Measurements from ENCODE around the gene TMEM151A. TPM values are rescaled to one million over a fixed set of nuclear protein-coding genes. Genes with fewer than 3 reads are reported as not detected.

The TMEM151A gene
- total RNA-seq, 3 donors from 2014 or later, result 0.16 to 1.6 (median 0.33) TPM

- H3K27me3 ChIP-seq, result no peaks in the 10 kb centered on the region
- intact Hi-C loops (cut with DNase I; ENCODE audit: low total_unique reads), result no loop called here
- no peaks in the 10 kb centered on the region for H3K36me3 ChIP-seq
- H3K27ac ChIP-seq, result peak overlapping the region; percentile 97 to 98
- peak overlapping the region; percentile 85 to 94 (median 88) for H3K4me3 ChIP-seq
- TF ChIP-seq POLR2A (IDR thresholded peaks at IDR 0.05), result no peak
- TF ChIP-seq, protein P1, sequence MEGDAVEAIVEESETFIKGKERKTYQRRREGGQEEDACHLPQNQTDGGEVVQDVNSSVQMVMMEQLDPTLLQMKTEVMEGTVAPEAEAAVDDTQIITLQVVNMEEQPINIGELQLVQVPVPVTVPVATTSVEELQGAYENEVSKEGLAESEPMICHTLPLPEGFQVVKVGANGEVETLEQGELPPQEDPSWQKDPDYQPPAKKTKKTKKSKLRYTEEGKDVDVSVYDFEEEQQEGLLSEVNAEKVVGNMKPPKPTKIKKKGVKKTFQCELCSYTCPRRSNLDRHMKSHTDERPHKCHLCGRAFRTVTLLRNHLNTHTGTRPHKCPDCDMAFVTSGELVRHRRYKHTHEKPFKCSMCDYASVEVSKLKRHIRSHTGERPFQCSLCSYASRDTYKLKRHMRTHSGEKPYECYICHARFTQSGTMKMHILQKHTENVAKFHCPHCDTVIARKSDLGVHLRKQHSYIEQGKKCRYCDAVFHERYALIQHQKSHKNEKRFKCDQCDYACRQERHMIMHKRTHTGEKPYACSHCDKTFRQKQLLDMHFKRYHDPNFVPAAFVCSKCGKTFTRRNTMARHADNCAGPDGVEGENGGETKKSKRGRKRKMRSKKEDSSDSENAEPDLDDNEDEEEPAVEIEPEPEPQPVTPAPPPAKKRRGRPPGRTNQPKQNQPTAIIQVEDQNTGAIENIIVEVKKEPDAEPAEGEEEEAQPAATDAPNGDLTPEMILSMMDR (IDR thresholded peaks at IDR 0.05), result no peak
- no peak for DNase-seq (ENCODE audit: low spot score in 2 of 2)
- peaks cover 3 to 16% of the 10 kb centered on the region in 2 donors for H3K4me1 ChIP-seq
- no peaks in the 10 kb centered on the region for H3K9me3 ChIP-seq
Observed at GRCh38 chr11:66267039-66267378, 24.7 kb upstream of the TMEM151A start.

DNA sequence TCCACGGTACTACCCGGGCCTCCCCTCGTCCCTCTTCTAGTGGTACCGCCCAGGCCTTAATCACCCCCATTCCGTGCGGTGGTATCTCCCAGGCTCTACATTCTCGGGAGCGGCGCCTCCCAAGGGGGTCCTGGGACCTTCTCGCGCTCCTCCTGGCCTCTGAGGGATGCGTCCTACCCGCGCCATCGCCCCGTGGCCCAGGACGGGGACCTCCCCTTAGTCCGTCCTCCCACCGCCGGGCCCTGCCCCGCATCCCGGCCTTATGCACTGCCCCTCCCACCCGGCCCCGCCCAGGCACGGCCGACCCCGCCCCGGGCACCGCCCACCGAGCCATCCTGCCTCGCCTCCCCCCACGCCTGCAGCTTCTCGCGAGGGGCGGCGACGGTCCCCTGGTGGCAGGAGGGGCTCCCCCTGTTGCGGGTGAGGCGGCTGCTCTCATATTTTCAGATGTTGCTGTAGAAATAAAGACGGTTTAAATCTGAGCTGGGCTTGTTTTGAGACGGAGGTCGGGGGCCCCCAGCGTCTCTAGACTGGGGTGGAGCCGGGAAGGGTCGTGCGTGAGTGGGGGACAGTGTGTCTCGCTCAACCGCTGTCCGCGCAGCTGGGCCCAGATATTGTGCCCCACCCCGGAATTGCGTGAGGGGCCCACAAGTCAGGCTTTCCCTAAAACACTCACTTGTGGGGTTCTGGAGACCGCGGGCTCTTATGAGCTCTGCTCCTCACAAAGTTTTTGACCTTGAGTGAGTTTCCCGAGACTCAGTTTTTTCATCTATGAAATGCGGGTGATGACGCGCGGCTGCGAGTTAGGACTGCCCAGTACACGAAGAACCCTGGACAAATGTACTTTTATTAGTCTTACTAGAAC lies 24.1 kb upstream of the TMEM151A start:
- TF ChIP-seq POLR2A (IDR thresholded peaks at IDR 0.05) (no peak), POLR2AphosphoS5 (IDR thresholded peaks at IDR 0.05) (peak; percentile 18 to 73 (median 70))
- TF ChIP-seq, protein P1 (IDR thresholded peaks at IDR 0.05), result peak in 1 of 3 donors; percentile 9
- no peaks in the 10 kb centered on the region for H3K9me3 ChIP-seq
- peak overlapping the region; percentile 85 to 94 (median 88) for H3K4me3 ChIP-seq
- peaks cover 3 to 16% of the 10 kb centered on the region in 2 donors for H3K4me1 ChIP-seq
- intact Hi-C loops (cut with DNase I; ENCODE audit: low total_unique reads), result no loop called here
- peaks cover 4% of the 10 kb centered on the region for H3K36me3 ChIP-seq
- H3K27ac ChIP-seq, result peak overlapping the region; percentile 97 to 98
- peak; percentile 85 to 90 for DNase-seq (ENCODE audit: low spot score in 2 of 2)
- no peaks in the 10 kb centered on the region for H3K27me3 ChIP-seq

- TF ChIP-seq POLR2AphosphoS5 (IDR thresholded peaks at IDR 0.05) (peak; percentile 82 to 96 (median 93)), POLR2A (IDR thresholded peaks at IDR 0.05) (peak; percentile 45)
- TF ChIP-seq, protein P1 (IDR thresholded peaks at IDR 0.05), result no peak
- H3K4me3 ChIP-seq, result peak within 1 kb of the TSS; percentile 85 to 94 (median 88)
- H3K36me3 ChIP-seq, result peaks cover 11% of the 10 kb centered on the region
- no peaks in the 10 kb centered on the region for H3K27me3 ChIP-seq
- intact Hi-C loops (cut with DNase I; ENCODE audit: low total_unique reads), result no loop called here
- H3K27ac ChIP-seq, result peak within 1 kb of the TSS; percentile 97 to 98
- peaks cover 3 to 16% of the 10 kb centered on the region in 2 donors for H3K4me1 ChIP-seq
- DNase-seq (ENCODE audit: low spot score in 2 of 2), result peak; percentile 100
- H3K9me3 ChIP-seq, result no peaks in the 10 kb centered on the region
Observed at GRCh38 chr11:66268244-66268951, 23.3 kb upstream of the TMEM151A start, which contains the start of gene RAB1B. RAB1B (plus strand) TSS chr11:66268639; CDS start chr11:66268680, 41 bp downstream.

DNA sequence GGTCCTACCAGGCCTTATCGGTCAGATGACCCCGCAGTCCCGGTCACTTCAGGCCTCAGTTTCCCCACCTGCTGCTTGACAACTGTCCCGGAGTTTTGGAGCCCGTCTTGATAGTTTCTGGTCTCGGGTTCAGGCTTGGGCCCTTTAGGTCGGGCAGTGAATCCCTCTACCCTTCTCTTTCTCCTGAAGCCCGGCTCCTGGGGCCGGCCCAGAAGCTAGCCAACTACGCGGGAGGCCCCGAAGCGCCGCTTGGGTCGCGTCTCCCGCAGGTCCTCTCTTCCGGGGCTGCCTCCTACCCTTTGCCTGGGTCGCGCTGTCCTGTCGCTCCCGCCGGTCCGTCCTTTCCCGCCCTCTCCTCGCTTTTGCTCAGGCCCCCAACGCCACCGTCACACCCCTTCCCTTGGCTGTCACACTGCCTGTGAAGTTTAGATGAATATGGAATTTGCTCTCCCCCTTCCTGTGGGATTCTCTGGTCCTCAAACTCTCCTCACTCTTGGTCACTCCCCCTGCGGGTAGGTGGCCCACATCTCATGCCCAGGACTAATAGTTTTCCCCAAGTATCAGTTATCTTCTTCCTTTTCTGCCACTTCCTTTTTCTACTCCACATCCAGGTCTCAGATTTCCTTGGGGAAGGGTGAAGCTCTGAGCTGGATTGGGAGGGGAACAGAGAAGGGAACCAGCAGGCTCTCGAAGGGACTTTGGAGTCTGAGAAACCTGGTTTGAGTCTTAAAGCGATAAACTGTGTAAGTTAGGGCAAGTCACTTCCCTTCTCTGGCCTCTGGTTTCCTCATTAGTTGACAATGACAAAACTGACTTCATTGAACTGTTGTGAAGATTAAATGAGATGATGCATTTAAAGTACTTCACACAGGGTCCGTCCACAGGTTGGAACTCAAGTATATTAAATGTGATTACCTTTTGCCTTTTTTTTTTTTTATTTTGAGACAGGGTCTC lies 22.5 kb upstream of the TMEM151A start:
- DNase-seq (ENCODE audit: low spot score in 2 of 2), result no peak
- peaks cover 11% of the 10 kb centered on the region for H3K36me3 ChIP-seq
- H3K9me3 ChIP-seq, result no peaks in the 10 kb centered on the region
- H3K4me1 ChIP-seq, result peaks cover 3 to 16% of the 10 kb centered on the region in 2 donors
- H3K4me3 ChIP-seq, result peak overlapping the region; percentile 85 to 94 (median 88)
- H3K27ac ChIP-seq, result peak overlapping the region; percentile 97 to 98
- intact Hi-C loops (cut with DNase I; ENCODE audit: low total_unique reads), result no loop called here
- H3K27me3 ChIP-seq, result no peaks in the 10 kb centered on the region
- TF ChIP-seq, protein P1 (IDR thresholded peaks at IDR 0.05), result no peak
- TF ChIP-seq POLR2AphosphoS5 (IDR thresholded peaks at IDR 0.05) (no peak), POLR2A (IDR thresholded peaks at IDR 0.05) (no peak)
